ENCODE data around the gene MC1R.
"Not testable (repeated sequence)": the region's sequence is repeated elsewhere in the genome, so short reads cannot be mapped to it uniquely, and the experiment has no call there.

Gene MC1R

DNA sequence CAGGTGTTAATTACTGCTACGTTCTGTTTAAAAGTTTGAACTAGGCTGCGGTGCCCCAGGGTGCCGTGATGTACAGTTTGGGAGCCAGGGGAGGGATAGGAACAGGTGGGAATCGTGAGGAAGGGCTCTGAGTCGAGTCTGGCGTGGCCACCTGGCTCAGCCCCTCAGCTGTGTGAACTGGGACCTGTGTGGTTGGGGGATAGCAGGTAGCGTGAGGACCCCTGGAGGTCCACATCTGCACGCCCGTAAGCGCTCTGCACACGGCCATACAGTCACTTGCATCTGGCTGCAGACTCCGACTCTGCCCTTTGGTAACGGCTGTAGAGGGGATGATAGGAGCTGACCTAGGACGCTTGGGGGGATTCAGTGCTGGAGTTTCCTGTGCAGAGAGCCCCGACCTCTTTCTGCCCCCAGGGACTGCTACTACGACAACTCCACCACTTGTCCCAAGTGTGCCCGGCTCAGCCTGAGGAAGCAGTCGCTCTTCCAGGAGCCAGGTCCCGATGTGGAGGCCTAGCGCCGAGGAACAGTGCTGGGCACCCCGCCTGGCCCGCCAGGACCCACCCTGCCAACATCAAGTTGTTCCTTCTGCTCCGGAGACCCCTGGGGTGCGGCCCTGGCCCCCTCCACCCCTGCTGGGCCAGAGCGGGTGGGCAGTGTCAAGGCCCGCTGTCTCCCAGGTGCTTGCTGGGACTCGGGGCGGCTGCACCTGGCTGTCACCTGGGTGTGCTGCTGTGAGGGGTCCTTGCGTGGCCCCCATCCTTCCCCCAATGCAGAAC is 47.0 kb downstream of the MC1R start:
- DNase-seq (ENCODE audit: insufficient read length, low spot score) (no peak), FAIRE-seq (no peak)
- no peak for TF ChIP-seq PAX5 (IDR thresholded peaks at IDR 0.05; ENCODE audit: insufficient read depth, low read length, severe bottlenecking)
- TF ChIP-seq SPI1 (IDR thresholded peaks at IDR 0.05; ENCODE audit: low read depth, low read length), result no peak
- no peak for TF ChIP-seq TAF1 (IDR thresholded peaks at IDR 0.05; ENCODE audit: low read depth, low read length)
- no peak for TF ChIP-seq POU2F2 (IDR thresholded peaks at IDR 0.05; ENCODE audit: low read depth, low read length)
- no peak for TF ChIP-seq POLR2A (IDR thresholded peaks at IDR 0.05; ENCODE audit: low read depth, low read length)
- no peak for TF ChIP-seq POLR2AphosphoS5 (IDR thresholded peaks at IDR 0.05; ENCODE audit: low read depth, low read length)

DNA sequence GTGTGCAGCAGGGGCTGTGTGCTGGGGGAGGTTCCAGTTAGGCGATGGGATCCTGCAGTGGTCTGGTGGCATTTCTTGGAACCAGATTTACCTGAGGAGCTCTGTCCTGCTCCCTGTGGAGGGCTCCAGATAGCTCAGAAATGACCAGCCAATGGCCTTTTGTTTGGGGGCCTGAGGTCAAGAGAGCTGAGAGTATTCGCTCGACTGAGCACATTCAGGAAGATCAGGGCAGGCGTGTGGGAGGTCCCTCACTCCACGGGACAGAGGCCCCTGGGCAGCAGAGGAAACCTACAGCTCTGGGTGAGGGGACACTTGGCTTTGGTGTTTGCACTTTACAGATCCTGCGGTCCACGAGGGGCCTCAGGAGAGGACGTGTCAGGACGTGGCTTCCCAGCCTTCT is 48.1 kb downstream of the MC1R start:
- TF ChIP-seq TAF1 (IDR thresholded peaks at IDR 0.05; ENCODE audit: low read depth, low read length) (no peak), POLR2A (IDR thresholded peaks at IDR 0.05; ENCODE audit: low read depth, low read length) (no peak), PAX5 (IDR thresholded peaks at IDR 0.05; ENCODE audit: insufficient read depth, low read length, severe bottlenecking) (no peak), POU2F2 (IDR thresholded peaks at IDR 0.05; ENCODE audit: low read depth, low read length) (no peak), POLR2AphosphoS5 (IDR thresholded peaks at IDR 0.05; ENCODE audit: low read depth, low read length) (no peak), SPI1 (IDR thresholded peaks at IDR 0.05; ENCODE audit: low read depth, low read length) (no peak)
- FAIRE-seq, result no peak
- no peak for DNase-seq (ENCODE audit: insufficient read length, low spot score)

DNA sequence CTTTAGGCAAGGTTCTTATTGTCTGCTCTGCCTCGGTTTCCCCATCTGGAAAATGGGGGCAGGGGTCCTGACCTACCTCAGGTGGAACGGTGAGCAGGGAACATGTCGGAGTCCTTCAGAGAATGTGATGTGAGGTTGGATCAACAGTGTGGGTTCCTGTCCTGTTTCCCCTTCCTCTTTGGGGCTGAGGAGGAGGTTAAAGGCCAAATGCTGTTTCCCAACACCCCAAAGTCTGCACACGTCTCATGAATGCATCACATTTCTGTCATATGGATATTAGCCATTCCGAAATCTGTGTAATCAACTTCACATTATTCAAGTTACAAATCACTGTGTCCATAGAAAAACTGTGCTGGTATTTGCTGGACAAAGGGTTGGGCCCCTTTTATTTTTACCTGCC is 48.8 kb downstream of the MC1R start:
- DNase-seq (ENCODE audit: insufficient read length, low spot score); FAIRE-seq: not testable (repeated sequence)

DNA sequence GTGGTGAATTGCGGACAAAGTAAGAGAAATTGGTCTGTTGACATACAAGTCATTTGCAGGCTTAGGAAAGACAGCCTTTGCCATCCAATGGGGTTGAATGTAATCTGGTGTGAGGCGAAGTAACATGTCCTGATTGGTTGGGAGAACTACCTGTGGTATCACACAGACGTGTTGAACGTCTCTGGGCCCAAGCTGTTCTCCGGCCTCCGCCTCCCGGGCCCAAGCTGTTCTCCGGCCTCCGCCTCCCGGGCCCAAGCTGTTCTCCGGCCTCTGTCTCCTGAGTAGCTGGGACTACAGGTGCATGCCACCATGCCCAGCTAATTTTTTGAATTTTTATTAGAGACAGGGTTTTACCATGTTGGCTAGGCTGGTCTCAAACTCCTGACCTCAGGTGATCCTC is 49.4 kb downstream of the MC1R start:
- not testable (repeated sequence) for FAIRE-seq; DNase-seq (ENCODE audit: insufficient read length, low spot score)

DNA sequence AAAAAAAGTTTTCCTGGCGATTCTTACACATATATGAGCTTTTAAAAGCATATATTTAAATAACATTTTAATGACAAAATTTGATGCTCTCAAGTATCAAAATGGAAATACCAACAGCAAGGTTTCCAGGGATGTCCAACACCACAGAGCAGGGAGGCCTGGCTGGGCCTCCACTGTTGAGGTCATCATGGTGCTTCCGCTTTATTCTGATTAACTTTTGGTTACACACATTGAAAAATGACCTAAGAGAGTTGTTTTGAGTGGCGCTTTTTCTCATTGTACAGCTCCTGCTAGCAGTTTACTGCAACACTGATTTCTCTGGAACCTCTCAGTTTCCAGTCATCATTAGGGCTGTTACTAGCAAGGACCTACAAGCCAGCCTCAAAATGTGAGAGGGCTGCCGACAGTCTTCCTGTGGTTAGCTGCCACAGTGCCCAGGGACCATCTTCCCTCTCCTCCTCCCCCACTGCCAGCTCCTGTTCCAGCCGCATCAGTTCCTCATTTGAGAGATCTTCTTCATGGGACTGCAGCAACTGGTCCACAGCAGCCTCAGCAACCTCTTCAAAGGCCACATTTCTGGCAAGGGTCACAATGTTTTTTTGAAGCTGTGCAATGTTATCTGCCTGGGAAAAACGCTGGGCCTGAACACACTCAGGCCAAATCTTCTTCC is 51.2 kb downstream of the MC1R start:
- DNase-seq (ENCODE audit: insufficient read length, low spot score) (no peak), FAIRE-seq (no peak)
- TF ChIP-seq POLR2AphosphoS5 (IDR thresholded peaks at IDR 0.05; ENCODE audit: low read depth, low read length) (no peak), SPI1 (IDR thresholded peaks at IDR 0.05; ENCODE audit: low read depth, low read length) (peak; percentile 53)

All from GM12891 (cell line).